ENCODE results near the gene FBLN1.

Gene FBLN1

DNA sequence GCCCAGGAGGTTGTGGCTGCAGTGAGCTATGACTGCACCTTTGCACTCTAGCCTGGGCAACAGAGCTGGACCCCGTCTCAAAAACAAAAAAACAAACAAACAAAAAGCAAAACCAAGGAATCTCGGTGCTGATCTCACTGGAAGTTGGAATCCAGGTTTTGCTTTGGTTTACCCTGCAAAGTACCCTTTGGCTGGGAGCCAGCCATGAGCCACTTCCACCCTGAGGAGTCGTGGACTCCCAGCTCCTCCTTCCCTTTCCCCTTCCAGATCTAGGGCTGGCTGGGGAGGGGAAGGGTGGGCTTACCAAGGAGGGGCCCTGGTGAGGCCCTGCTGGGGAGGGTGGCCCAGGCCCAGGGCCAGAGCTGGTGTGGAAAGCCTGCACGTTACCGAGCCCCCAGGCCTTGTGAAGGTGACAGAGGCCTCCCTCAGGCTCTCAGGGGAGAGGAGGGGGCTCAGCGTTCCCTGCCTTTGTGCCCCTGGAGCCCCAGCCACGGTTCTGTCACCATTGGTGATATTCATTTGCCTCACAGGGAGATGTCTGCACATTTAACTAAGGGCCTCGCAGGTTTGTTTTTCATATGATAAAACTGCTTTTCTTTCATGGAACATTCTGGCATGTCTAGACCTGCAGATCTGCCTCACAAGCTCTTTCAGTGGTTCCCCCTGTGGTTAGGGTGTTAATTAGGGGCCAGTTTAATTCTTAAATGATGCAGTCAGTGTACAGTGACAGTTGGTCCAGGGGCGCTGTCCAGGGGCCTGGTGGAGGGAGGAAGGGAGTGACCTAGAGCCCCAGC lies 29.0 kb downstream of the FBLN1 start (continued):
- TF ChIP-seq REST (tag by site-specific recombination; IDR thresholded peaks at IDR 0.05) (peak; percentile 71), ZNF221 (tag by site-specific recombination; IDR thresholded peaks at IDR 0.05; ENCODE audit: borderline replicate concordance) (no peak), ATF2 (tag by site-specific recombination; IDR thresholded peaks at IDR 0.05; ENCODE audit: low read depth) (no peak), ZIC2 (tag by site-specific recombination; IDR thresholded peaks at IDR 0.05) (peak; percentile 80), IKZF3 (tag by site-specific recombination; IDR thresholded peaks at IDR 0.05) (0 out of 2 replicates have a peak, but pooled peaks have one; percentile 12), ZNF747 (tag by site-specific recombination; IDR thresholded peaks at IDR 0.05) (no peak), ZNF324 (tag by site-specific recombination; IDR thresholded peaks at IDR 0.05) (no peak), WT1 (tag by site-specific recombination; IDR thresholded peaks at IDR 0.05) (peak; percentile 96), ZBTB48 (tag by site-specific recombination; IDR thresholded peaks at IDR 0.05) (peak; percentile 64)
- TF ChIP-seq, protein P1, sequence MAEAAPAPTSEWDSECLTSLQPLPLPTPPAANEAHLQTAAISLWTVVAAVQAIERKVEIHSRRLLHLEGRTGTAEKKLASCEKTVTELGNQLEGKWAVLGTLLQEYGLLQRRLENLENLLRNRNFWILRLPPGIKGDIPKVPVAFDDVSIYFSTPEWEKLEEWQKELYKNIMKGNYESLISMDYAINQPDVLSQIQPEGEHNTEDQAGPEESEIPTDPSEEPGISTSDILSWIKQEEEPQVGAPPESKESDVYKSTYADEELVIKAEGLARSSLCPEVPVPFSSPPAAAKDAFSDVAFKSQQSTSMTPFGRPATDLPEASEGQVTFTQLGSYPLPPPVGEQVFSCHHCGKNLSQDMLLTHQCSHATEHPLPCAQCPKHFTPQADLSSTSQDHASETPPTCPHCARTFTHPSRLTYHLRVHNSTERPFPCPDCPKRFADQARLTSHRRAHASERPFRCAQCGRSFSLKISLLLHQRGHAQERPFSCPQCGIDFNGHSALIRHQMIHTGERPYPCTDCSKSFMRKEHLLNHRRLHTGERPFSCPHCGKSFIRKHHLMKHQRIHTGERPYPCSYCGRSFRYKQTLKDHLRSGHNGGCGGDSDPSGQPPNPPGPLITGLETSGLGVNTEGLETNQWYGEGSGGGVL (tag by site-specific recombination; IDR thresholded peaks at IDR 0.05), result 0 out of 2 replicates have a peak, but pooled peaks have one; percentile 5
- TF ChIP-seq, protein P2, sequence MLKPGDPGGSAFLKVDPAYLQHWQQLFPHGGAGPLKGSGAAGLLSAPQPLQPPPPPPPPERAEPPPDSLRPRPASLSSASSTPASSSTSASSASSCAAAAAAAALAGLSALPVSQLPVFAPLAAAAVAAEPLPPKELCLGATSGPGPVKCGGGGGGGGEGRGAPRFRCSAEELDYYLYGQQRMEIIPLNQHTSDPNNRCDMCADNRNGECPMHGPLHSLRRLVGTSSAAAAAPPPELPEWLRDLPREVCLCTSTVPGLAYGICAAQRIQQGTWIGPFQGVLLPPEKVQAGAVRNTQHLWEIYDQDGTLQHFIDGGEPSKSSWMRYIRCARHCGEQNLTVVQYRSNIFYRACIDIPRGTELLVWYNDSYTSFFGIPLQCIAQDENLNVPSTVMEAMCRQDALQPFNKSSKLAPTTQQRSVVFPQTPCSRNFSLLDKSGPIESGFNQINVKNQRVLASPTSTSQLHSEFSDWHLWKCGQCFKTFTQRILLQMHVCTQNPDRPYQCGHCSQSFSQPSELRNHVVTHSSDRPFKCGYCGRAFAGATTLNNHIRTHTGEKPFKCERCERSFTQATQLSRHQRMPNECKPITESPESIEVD (tag by site-specific recombination; IDR thresholded peaks at IDR 0.05), result peak; percentile 48
- TF ChIP-seq, protein P3, sequence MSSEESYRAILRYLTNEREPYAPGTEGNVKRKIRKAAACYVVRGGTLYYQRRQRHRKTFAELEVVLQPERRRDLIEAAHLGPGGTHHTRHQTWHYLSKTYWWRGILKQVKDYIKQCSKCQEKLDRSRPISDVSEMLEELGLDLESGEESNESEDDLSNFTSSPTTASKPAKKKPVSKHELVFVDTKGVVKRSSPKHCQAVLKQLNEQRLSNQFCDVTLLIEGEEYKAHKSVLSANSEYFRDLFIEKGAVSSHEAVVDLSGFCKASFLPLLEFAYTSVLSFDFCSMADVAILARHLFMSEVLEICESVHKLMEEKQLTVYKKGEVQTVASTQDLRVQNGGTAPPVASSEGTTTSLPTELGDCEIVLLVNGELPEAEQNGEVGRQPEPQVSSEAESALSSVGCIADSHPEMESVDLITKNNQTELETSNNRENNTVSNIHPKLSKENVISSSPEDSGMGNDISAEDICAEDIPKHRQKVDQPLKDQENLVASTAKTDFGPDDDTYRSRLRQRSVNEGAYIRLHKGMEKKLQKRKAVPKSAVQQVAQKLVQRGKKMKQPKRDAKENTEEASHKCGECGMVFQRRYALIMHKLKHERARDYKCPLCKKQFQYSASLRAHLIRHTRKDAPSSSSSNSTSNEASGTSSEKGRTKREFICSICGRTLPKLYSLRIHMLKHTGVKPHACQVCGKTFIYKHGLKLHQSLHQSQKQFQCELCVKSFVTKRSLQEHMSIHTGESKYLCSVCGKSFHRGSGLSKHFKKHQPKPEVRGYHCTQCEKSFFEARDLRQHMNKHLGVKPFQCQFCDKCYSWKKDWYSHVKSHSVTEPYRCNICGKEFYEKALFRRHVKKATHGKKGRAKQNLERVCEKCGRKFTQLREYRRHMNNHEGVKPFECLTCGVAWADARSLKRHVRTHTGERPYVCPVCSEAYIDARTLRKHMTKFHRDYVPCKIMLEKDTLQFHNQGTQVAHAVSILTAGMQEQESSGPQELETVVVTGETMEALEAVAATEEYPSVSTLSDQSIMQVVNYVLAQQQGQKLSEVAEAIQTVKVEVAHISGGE (tag by site-specific recombination; conservative IDR thresholded peaks at IDR 0.05; ENCODE audit: low read depth), result no peak

DNA sequence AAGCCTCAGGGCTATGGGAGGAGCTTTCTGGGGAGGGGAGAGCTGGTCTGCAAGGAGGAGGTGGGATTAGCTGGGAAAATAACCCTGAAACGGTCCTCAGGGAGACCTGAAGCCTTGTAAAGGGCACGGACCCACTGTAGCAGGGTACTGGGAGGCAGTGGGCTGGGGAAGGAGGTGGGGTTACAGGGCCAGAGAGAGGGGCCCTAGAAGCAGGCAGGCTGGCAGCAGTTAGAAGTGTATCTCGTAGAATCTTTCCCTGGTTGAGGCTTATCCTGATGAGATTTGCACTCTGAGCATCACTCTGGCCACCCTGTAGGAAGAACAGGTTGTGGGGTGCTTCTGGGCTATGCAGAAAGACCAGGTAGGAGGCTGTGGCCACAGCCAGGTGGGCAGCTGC lies 29.6 kb downstream of the FBLN1 start:
- POLR2A ChIA-PET, result no interaction called here
- H3K4me1 ChIP-seq (ENCODE audit: control insufficient read depth, insufficient read depth, low read length), result peaks cover 21% of the 10 kb centered on the region
- CTCF ChIA-PET, result interaction anchor here (1.2 to 1.7 kb wide), 2 partner anchors 22 to 46 kb away, joined by 4 to 8 read pairs; no protein-coding TSS in a partner anchor
- H3K27ac ChIP-seq (ENCODE audit: extremely low read depth, low read depth, low read length), result peak overlapping the region; percentile 55
- peaks cover 0 to 72% of the 10 kb centered on the region in 2 experiments; a peak in 2 of 3 replicates for H3K36me3 ChIP-seq (ENCODE audit: control insufficient read depth in 2 of 2, insufficient read depth in 1 of 2, low read length in 2 of 2)
- H3K4me3 ChIP-seq (ENCODE audit: low read depth, low read length), result no peak overlapping the region
- no peaks in the 10 kb centered on the region for H3K9me3 ChIP-seq (ENCODE audit: control insufficient read depth, insufficient read depth, low read depth, low read length)
- TF ChIP-seq PRDM4 (tag by site-specific recombination; IDR thresholded peaks at IDR 0.05), result peak; percentile 97
- 0 out of 2 replicates have a peak, but pooled peaks have one; percentile 3 for TF ChIP-seq ZNF341 (tag by site-specific recombination; IDR thresholded peaks at IDR 0.05; ENCODE audit: low read depth)
- TF ChIP-seq ZNF155 (tag by site-specific recombination; IDR thresholded peaks at IDR 0.05), result no peak
- TF ChIP-seq ZBTB8A (tag by site-specific recombination; IDR thresholded peaks at IDR 0.05), result peak; percentile 94
- no peak for TF ChIP-seq ZEB2 (tag by site-specific recombination; IDR thresholded peaks at IDR 0.05)
- no peak for TF ChIP-seq ZNF449 (tag by site-specific recombination; IDR thresholded peaks at IDR 0.05)

Data from HEK293 (cell line).